Measurements from ENCODE around the gene TKFC. TPM values are rescaled to one million over a fixed set of nuclear protein-coding genes. Genes with fewer than 3 reads are reported as not detected.

The TKFC gene
- total and polyA plus RNA-seq, 9 of the 15 experiments (the other 6 are each of a cell fraction or from before 2014, with no cell fraction given) = 2.0 to 61.7 (median 28.5) TPM

DNA sequence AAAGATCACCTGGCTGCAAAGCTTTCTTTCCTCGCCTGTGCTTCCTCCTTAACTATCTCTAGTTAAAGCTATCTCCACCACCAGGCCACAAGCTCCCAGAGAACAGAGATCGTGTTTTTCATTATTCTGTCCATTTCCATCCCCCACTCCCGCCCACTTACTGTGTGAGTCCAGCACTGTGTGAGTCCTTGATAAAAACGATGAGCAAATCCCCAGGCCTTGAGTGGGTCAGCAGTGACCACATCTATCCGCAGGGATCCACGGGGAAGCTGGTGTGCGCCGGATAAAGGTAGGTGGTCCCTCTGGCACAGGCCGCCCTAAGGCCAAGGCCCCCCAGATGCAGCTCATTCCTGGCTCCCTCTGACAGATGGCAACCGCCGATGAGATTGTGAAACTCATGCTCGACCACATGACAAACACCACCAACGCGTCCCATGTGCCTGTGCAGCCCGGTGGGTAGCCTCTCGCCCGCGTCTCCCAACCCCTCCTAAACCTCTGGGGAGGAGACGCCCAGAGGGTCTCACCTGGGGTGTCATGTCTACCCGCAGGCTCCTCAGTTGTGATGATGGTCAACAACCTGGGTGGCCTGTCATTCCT lies 9.3 kb downstream of the TKFC start (continued):
- TF ChIP-seq NCOA4 (IDR thresholded peaks at IDR 0.05; ENCODE audit: partially characterized antibody) = no peak
- TF ChIP-seq FOXK1 (CRISPR knock-in tag; IDR thresholded peaks at IDR 0.05; ENCODE audit: borderline replicate concordance) = no peak
- no peak for TF ChIP-seq XRCC3 (IDR thresholded peaks at IDR 0.05)
- TF ChIP-seq STAT5B (CRISPR knock-in tag; IDR thresholded peaks at IDR 0.05) = no peak
- peak; percentile 63; the same call in 1 of the 2 replicates for TF ChIP-seq HDAC2 (IDR thresholded peaks at IDR 0.05)
- TF ChIP-seq TEAD2 (tag; IDR thresholded peaks at IDR 0.05) = no peak
- TF ChIP-seq OTX1 (CRISPR knock-in tag; IDR thresholded peaks at IDR 0.05) = no peak
- peak; percentile 73; the same call in 1 of the 2 replicates for TF ChIP-seq SOX6 (IDR thresholded peaks at IDR 0.05)
- no peak for TF ChIP-seq SIX5 (IDR thresholded peaks at IDR 0.05; ENCODE audit: borderline replicate concordance in 1 of 2, insufficient read depth in 1 of 2, low read depth in 1 of 2, low read length in 2 of 2)
- no peak for TF ChIP-seq TAF1 (IDR thresholded peaks at IDR 0.05; ENCODE audit: control insufficient read depth, extremely low read depth, insufficient read depth, low read length, severe bottlenecking)
- TF ChIP-seq ZNF695 (CRISPR knock-in tag; IDR thresholded peaks at IDR 0.05) = no peak
- no peak for TF ChIP-seq MCM2 (IDR thresholded peaks at IDR 0.05; ENCODE audit: low read depth)
- TF ChIP-seq LEF1 (IDR thresholded peaks at IDR 0.05) = peak; percentile 85
- peak; percentile 61; the same call in 1 of the 2 replicates for TF ChIP-seq BCOR (IDR thresholded peaks at IDR 0.05)
- TF ChIP-seq CEBPG (CRISPR knock-in tag; IDR thresholded peaks at IDR 0.05) = peak; percentile 79
- TF ChIP-seq CEBPG (tag; conservative IDR thresholded peaks at IDR 0.05 in 1 of 2, IDR thresholded peaks at IDR 0.05 in 1 of 2) = no peak
- no peak for TF ChIP-seq POLR2B (IDR thresholded peaks at IDR 0.05; ENCODE audit: low read depth, partially characterized antibody)
- no peak for TF ChIP-seq CBX5 (IDR thresholded peaks at IDR 0.05; ENCODE audit: borderline replicate concordance, low read depth)
- TF ChIP-seq, protein P1, sequence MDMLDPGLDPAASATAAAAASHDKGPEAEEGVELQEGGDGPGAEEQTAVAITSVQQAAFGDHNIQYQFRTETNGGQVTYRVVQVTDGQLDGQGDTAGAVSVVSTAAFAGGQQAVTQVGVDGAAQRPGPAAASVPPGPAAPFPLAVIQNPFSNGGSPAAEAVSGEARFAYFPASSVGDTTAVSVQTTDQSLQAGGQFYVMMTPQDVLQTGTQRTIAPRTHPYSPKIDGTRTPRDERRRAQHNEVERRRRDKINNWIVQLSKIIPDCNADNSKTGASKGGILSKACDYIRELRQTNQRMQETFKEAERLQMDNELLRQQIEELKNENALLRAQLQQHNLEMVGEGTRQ (CRISPR knock-in tag; IDR thresholded peaks at IDR 0.05) = peak; percentile 26; the same call in 1 of the 2 replicates
- TF ChIP-seq ELF2 (CRISPR knock-in tag; IDR thresholded peaks at IDR 0.05) = no peak
- no peak for TF ChIP-seq BRCA1 (IDR thresholded peaks at IDR 0.05)
- no peak for TF ChIP-seq BRCA1 (CRISPR knock-in tag; IDR thresholded peaks at IDR 0.05)
- TF ChIP-seq ASH1L (IDR thresholded peaks at IDR 0.05; ENCODE audit: borderline replicate concordance, low read depth, partially characterized antibody) = no peak
- TF ChIP-seq, protein P2, sequence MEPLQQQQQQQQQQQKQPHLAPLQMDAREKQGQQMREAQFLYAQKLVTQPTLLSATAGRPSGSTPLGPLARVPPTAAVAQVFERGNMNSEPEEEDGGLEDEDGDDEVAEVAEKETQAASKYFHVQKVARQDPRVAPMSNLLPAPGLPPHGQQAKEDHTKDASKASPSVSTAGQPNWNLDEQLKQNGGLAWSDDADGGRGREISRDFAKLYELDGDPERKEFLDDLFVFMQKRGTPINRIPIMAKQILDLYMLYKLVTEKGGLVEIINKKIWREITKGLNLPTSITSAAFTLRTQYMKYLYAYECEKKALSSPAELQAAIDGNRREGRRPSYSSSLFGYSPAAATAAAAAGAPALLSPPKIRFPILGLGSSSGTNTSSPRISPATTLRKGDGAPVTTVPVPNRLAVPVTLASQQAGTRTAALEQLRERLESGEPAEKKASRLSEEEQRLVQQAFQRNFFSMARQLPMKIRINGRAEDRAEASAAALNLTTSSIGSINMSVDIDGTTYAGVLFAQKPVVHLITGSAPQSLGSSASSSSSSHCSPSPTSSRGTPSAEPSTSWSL (CRISPR knock-in tag; IDR thresholded peaks at IDR 0.05; ENCODE audit: borderline replicate concordance) = no peak
- no peak for TF ChIP-seq HEY1 (CRISPR knock-in tag; IDR thresholded peaks at IDR 0.05; ENCODE audit: borderline replicate concordance)
- TF ChIP-seq, protein P3, sequence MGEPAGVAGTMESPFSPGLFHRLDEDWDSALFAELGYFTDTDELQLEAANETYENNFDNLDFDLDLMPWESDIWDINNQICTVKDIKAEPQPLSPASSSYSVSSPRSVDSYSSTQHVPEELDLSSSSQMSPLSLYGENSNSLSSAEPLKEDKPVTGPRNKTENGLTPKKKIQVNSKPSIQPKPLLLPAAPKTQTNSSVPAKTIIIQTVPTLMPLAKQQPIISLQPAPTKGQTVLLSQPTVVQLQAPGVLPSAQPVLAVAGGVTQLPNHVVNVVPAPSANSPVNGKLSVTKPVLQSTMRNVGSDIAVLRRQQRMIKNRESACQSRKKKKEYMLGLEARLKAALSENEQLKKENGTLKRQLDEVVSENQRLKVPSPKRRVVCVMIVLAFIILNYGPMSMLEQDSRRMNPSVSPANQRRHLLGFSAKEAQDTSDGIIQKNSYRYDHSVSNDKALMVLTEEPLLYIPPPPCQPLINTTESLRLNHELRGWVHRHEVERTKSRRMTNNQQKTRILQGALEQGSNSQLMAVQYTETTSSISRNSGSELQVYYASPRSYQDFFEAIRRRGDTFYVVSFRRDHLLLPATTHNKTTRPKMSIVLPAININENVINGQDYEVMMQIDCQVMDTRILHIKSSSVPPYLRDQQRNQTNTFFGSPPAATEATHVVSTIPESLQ (CRISPR knock-in tag; IDR thresholded peaks at IDR 0.05) = no peak
- TF ChIP-seq GTF2F1 (IDR thresholded peaks at IDR 0.05; ENCODE audit: low read depth, low read length) = no peak

Data from K562 (cell line).